Body of pancreas (tissue), 4 donors: ENCODE results near the gene HMCN1.

ENCODE experiments used
- CTCF ChIP-seq, 7 experiments: fragments of 450-650 bp in 4 of 7; fragments of 200-600 bp in 3 of 7; sonication (generic) in 3 of 7; IDR thresholded peaks; one replicate each; pipeline ENCODE4 v1.5.1; 2016 to 2019; ENCODE audit warnings: antibody characterized with exemption in 7 of 7
- POLR2A ChIP-seq, 3 donors: fragments of 450-650 bp; IDR thresholded peaks; one replicate each; pipeline ENCODE4 v1.6.1; 2016; ENCODE audit warnings: antibody characterized with exemption in 3 of 3, mild to moderate bottlenecking in 2 of 3

- TF ChIP-seq POLR2A (IDR thresholded peaks at IDR 0.05): no peak
- TF ChIP-seq CTCF (IDR thresholded peaks at IDR 0.05): no peak
Measured at GRCh38 chr1:185990565-185990964, 256.4 kb downstream of the HMCN1 start.
